ENCODE data around the gene ABL1. TPM values are rescaled to one million over a fixed set of nuclear protein-coding genes. Genes with fewer than 3 reads are reported as not detected.

ABL1 gene
- total and polyA plus RNA-seq, 2 of the 13 experiments (the other 11 are each of a cell fraction or from before 2014, with no cell fraction given) = 10.8 to 20.4 TPM

- no peak overlapping the region for H3K27ac ChIP-seq (ENCODE audit: extremely low read length, insufficient read depth, low read length)
- no peak overlapping the region for H3K4me2 ChIP-seq (ENCODE audit: low read depth, low read length)
- no peaks in the 10 kb centered on the region for H3K79me2 ChIP-seq (ENCODE audit: insufficient read depth, low read length)
- no peak for FAIRE-seq
- no peaks in the 10 kb centered on the region for H3K27me3 ChIP-seq (ENCODE audit: control insufficient read depth in 1 of 2, insufficient read depth in 2 of 2, low read length in 2 of 2)
- H3K36me3 ChIP-seq (replicated peaks in 1 of 2; ENCODE audit: control insufficient read depth in 1 of 2, insufficient read depth in 2 of 2, low read length in 2 of 2) = no peaks in the 10 kb centered on the region
- peaks cover 9% of the 10 kb centered on the region for H3K9me3 ChIP-seq (ENCODE audit: low read length)
- intact Hi-C loops (cut with micrococcal nuclease; ENCODE audit: unreplicated experiment) = loop anchor here (1.0 kb wide), 1 partner anchor 20 kb away; no protein-coding TSS in a partner anchor
- CTCF ChIA-PET (ENCODE audit: low intra/inter-chr PET ratio, low total read pairs) = no interaction called here
- DNase-seq (ENCODE audit: low spot score) = no peak
- POLR2A ChIA-PET = no interaction called here
- H3K4me3 ChIP-seq (replicated peaks in 1 of 3; ENCODE audit: insufficient read depth in 1 of 3, low read depth in 2 of 3, low read length in 3 of 3) = no peak overlapping the region
- peaks cover 19% of the 10 kb centered on the region for H3K4me1 ChIP-seq (ENCODE audit: insufficient read depth, low read length)
- TF ChIP-seq ZSCAN30 (CRISPR knock-in tag; IDR thresholded peaks at IDR 0.05) = no peak
- no peak for TF ChIP-seq JARID2 (CRISPR knock-in tag; IDR thresholded peaks at IDR 0.05; ENCODE audit: insufficient replicate concordance)
- TF ChIP-seq ZNF547 (CRISPR knock-in tag; IDR thresholded peaks at IDR 0.05) = no peak
- TF ChIP-seq, protein P1, sequence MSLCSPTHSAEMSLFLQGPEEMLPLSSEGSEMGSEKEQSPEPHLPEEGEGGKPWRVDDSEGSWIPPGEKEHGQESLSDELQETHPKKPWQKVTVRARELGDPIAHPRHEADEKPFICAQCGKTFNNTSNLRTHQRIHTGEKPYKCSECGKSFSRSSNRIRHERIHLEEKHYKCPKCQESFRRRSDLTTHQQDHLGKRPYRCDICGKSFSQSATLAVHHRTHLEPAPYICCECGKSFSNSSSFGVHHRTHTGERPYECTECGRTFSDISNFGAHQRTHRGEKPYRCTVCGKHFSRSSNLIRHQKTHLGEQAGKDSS (CRISPR knock-in tag; IDR thresholded peaks at IDR 0.05; ENCODE audit: borderline replicate concordance, low read depth) = no peak
- TF ChIP-seq ZNF766 (CRISPR knock-in tag; IDR thresholded peaks at IDR 0.05; ENCODE audit: borderline replicate concordance) = no peak
- no peak for TF ChIP-seq ZNF850 (CRISPR knock-in tag; conservative IDR thresholded peaks at IDR 0.05)
- no peak for TF ChIP-seq RFX1 (IDR thresholded peaks at IDR 0.05)
- no peak for TF ChIP-seq ZNF326 (CRISPR knock-in tag; IDR thresholded peaks at IDR 0.05; ENCODE audit: borderline replicate concordance)
- no peak for TF ChIP-seq ZFP36L2 (CRISPR knock-in tag; IDR thresholded peaks at IDR 0.05)
- no peak for TF ChIP-seq NR2F1 (CRISPR knock-in tag; IDR thresholded peaks at IDR 0.05)
- TF ChIP-seq IKZF1 (IDR thresholded peaks at IDR 0.05) = no peak
- TF ChIP-seq MIER2 (CRISPR knock-in tag; IDR thresholded peaks at IDR 0.05) = no peak
- TF ChIP-seq ELK4 (CRISPR knock-in tag; IDR thresholded peaks at IDR 0.05; ENCODE audit: borderline replicate concordance) = no peak
- TF ChIP-seq, protein P2, sequence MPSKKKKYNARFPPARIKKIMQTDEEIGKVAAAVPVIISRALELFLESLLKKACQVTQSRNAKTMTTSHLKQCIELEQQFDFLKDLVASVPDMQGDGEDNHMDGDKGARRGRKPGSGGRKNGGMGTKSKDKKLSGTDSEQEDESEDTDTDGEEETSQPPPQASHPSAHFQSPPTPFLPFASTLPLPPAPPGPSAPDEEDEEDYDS (CRISPR knock-in tag; IDR thresholded peaks at IDR 0.05) = no peak
- no peak for TF ChIP-seq THYN1 (CRISPR knock-in tag; IDR thresholded peaks at IDR 0.05; ENCODE audit: borderline replicate concordance, low read depth)
- no peak for TF ChIP-seq MAFG (CRISPR knock-in tag; IDR thresholded peaks at IDR 0.05)
- TF ChIP-seq NR2F6 (IDR thresholded peaks at IDR 0.05) = no peak
- TF ChIP-seq NR2F6 (CRISPR knock-in tag; IDR thresholded peaks at IDR 0.05) = no peak
- H2AFZ ChIP-seq (ENCODE audit: low read length) = no peak overlapping the region
- no TSS peak for BruUV-seq (replicated peaks)
- in situ Hi-C loops (cut with HindIII; ENCODE audit: extremely low pct_ligation_motif_present, low pct_unique_long_range_greater_than_20kb) = no loop called here
- no peak for ATAC-seq
- no peak overlapping the region for H3K9ac ChIP-seq (ENCODE audit: insufficient read depth, low read depth, low read length)
- no peaks in the 10 kb centered on the region for H4K20me1 ChIP-seq (ENCODE audit: insufficient read depth, low read length)
- WGBS (ENCODE audit: low lambda C conversion rate) = 98% methylated on average over 5 of the region's 5 CpGs
These were observed 9.2 kb upstream of the ABL1 start for GRCh38 chr9:130825809-130826208.

Measured in HepG2 (cell line).